Uterus (tissue), 2 donors: ENCODE results near the gene CBX6.

Experiments
- CTCF ChIP-seq, 4 experiments: fragments of 200-600 bp in 2 of 4; fragments of 450-650 bp in 2 of 4; sonication (generic) in 2 of 4; IDR thresholded peaks; one replicate each; pipeline ENCODE4 v1.5.1; 2016 to 2019; ENCODE audit warnings: antibody characterized with exemption in 4 of 4, mild to moderate bottlenecking in 2 of 4, moderate library complexity in 1 of 4
- POLR2A ChIP-seq, 2 donors: fragments of 450-650 bp; IDR thresholded peaks; one replicate each; pipeline ENCODE4 v1.6.1; 2016; ENCODE audit warnings: antibody characterized with exemption in 2 of 2, mild to moderate bottlenecking in 1 of 2, moderate library complexity in 1 of 2

GRCh38 chr22:38829485-38829884, 42.5 kb downstream of the CBX6 start:
- TF ChIP-seq CTCF (IDR thresholded peaks at IDR 0.05) (no peak), POLR2A (IDR thresholded peaks at IDR 0.05) (no peak)
